ENCODE measurements around the gene MTMR4. TPM values are rescaled to one million over a fixed set of nuclear protein-coding genes. Genes with fewer than 3 reads are reported as not detected.

The MTMR4 gene
- total RNA-seq, 1 experiment from 2014 or later, result 67.2 TPM

DNA sequence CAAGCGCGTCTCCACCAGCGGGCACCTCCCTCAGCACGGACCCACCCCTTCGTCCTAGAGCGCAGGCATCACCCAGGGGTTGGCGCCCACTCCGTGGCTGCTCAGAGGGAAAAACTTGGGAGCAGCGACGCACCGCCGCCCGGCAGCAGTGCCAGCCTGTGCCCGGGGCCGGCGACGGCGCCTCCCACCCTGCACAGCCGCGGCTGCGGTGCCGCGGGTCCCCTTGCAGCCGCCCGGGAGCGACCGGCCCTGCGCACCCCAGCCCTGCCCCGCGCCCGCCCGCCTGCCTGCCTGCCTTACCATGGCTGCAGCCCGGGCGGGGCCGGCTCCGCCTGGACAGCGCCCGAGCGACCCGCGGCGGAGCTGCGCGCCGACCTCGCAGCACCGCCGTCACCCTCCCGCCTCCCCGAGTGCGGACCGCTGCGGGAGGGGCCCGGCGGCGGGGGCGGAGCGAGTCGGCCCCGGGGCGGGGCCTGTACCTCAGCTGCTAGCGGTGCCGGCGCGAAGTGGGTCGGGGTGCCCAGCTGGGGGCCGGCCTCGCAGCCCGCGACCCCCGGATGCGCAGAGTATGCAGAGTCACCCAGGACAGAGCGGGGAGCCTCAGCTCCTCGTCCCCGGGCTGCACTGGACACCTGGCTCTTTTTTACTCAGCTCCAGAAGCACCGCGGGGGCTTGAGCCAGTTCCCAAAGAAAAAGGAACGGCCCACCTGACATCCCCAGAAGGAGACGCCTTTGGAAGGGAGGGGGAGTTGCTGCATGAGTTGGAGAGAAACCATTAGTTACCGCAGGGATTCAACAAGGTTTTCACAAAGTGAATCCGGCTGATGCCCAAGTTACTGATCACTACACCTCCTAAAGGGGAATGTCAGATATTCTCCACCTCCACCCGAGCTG lies 17.5 kb upstream of the MTMR4 start:
- peak overlapping the region; percentile 93 for H2AFZ ChIP-seq (ENCODE audit: low read depth, low read length, poor library complexity, severe bottlenecking)
- intact Hi-C loops (cut with micrococcal nuclease), result no loop called here
- BruUV-seq (replicated peaks), result no TSS peak
- H3K27me3 ChIP-seq (ENCODE audit: insufficient read depth, low read length), result no peaks in the 10 kb centered on the region; the same call in 1 of the 2 replicates
- H3K79me2 ChIP-seq (ENCODE audit: insufficient read depth, low read length), result no peaks in the 10 kb centered on the region
- no peaks in the 10 kb centered on the region for H3K9me2 ChIP-seq (ENCODE audit: insufficient read depth)
- H3K27ac ChIP-seq (ENCODE audit: low read depth, low read length), result peak overlapping the region; percentile 14; the same call in 1 of the 2 replicates
- no peaks in the 10 kb centered on the region for H3K9me3 ChIP-seq (ENCODE audit: control insufficient read depth in 1 of 2, insufficient read depth in 1 of 2, low read depth in 1 of 2, low read length in 2 of 2)
- ChIA-PET CTCF (interaction anchor here (1.1 kb wide), 1 partner anchor 9 kb away, joined by 4 read pairs; no protein-coding TSS in a partner anchor), POLR2A (interaction anchor here (1.3 to 4.6 kb wide), 3 partner anchors 12 to 147 kb away, joined by 3 to 29 read pairs (median 3); no protein-coding TSS in a partner anchor), RAD21 (ENCODE audit: low non-redundant PET in 1 of 2, low total read pairs in 2 of 2, uncharacterized antibody in 2 of 2, unreplicated experiment in 2 of 2) (interaction anchor here in 1 of 2 experiments (0.6 kb wide), 1 partner anchor 178 kb away, joined by 3 read pairs; no protein-coding TSS in a partner anchor)
- peak overlapping the region; percentile 34 to 56 for H3K4me3 ChIP-seq (replicated peaks in 1 of 2; ENCODE audit: low read depth in 1 of 2, low read length in 2 of 2)
- ATAC-seq, result peak; percentile 84
- peak overlapping the region; percentile 33; the same call in 1 of the 2 replicates for H3K9ac ChIP-seq (ENCODE audit: low read length)
- H3K4me2 ChIP-seq (ENCODE audit: low read length), result peak overlapping the region; percentile 84
- TF ChIP-seq EZH2 (IDR thresholded peaks at IDR 0.05) (no peak), POLR2AphosphoS5 (IDR thresholded peaks at IDR 0.05; ENCODE audit: low read depth, low read length) (peak; percentile 43; the same call in 1 of the 2 replicates), POLR2A (IDR thresholded peaks at IDR 0.05; ENCODE audit: borderline replicate concordance, extremely low read depth, insufficient read depth, insufficient read length) (no peak)
- no peak for DNase-seq (ENCODE audit: low read depth, low spot score)
- peaks cover 25 to 46% of the 10 kb centered on the region in 2 experiments for H3K4me1 ChIP-seq (ENCODE audit: control insufficient read depth in 1 of 2, insufficient read depth in 2 of 2, low read length in 2 of 2)
- H3K36me3 ChIP-seq (ENCODE audit: control insufficient read depth in 1 of 2, insufficient read depth in 2 of 2, low read length in 2 of 2), result no peaks in the 10 kb centered on the region
- no peaks in the 10 kb centered on the region for H4K20me1 ChIP-seq (ENCODE audit: insufficient read depth)

- H3K4me3 ChIP-seq (replicated peaks in 1 of 2; ENCODE audit: low read depth in 1 of 2, low read length in 2 of 2), result peak overlapping the region in 1 of 2 experiments; percentile 56; a peak in 2 of 4 replicates
- no peaks in the 10 kb centered on the region for H3K9me3 ChIP-seq (ENCODE audit: control insufficient read depth in 1 of 2, insufficient read depth in 1 of 2, low read depth in 1 of 2, low read length in 2 of 2)
- H3K4me2 ChIP-seq (ENCODE audit: low read length), result peak overlapping the region; percentile 84
- H3K79me2 ChIP-seq (ENCODE audit: insufficient read depth, low read length), result no peaks in the 10 kb centered on the region
- H3K27ac ChIP-seq (ENCODE audit: low read depth, low read length), result no peak overlapping the region
- DNase-seq (ENCODE audit: low read depth, low spot score) (no peak), ATAC-seq (no peak)
- no peaks in the 10 kb centered on the region for H3K9me2 ChIP-seq (ENCODE audit: insufficient read depth)
- RAD21 ChIA-PET (ENCODE audit: low non-redundant PET in 1 of 2, low total read pairs in 2 of 2, uncharacterized antibody in 2 of 2, unreplicated experiment in 2 of 2), result no interaction called here
- H4K20me1 ChIP-seq (ENCODE audit: insufficient read depth), result no peaks in the 10 kb centered on the region
- no peaks in the 10 kb centered on the region for H3K36me3 ChIP-seq (ENCODE audit: control insufficient read depth in 1 of 2, insufficient read depth in 2 of 2, low read length in 2 of 2)
- H3K4me1 ChIP-seq (ENCODE audit: control insufficient read depth in 1 of 2, insufficient read depth in 2 of 2, low read length in 2 of 2), result peaks cover 25 to 38% of the 10 kb centered on the region in 2 experiments
- no peak overlapping the region for H2AFZ ChIP-seq (ENCODE audit: low read depth, low read length, poor library complexity, severe bottlenecking)
- H3K27me3 ChIP-seq (ENCODE audit: insufficient read depth, low read length), result no peaks in the 10 kb centered on the region; the same call in 1 of the 2 replicates
- no peak overlapping the region for H3K9ac ChIP-seq (ENCODE audit: low read length)
- CTCF ChIA-PET, result no interaction called here
- no TSS peak for BruUV-seq (replicated peaks)
- TF ChIP-seq YY1 (IDR thresholded peaks at IDR 0.05; ENCODE audit: extremely low read depth, insufficient replicate concordance, low read depth, low read length), result no peak
- TF ChIP-seq ZFX (IDR thresholded peaks at IDR 0.05), result no peak
- TF ChIP-seq ZNF274 (IDR thresholded peaks at IDR 0.05; ENCODE audit: low read depth, low read length), result no peak
- TF ChIP-seq EZH2 (IDR thresholded peaks at IDR 0.05), result no peak
- no peak for TF ChIP-seq JUND (IDR thresholded peaks at IDR 0.05)
- intact Hi-C loops (cut with micrococcal nuclease), result no loop called here
- POLR2A ChIA-PET, result interaction anchor here (1.3 to 4.6 kb wide), 3 partner anchors 12 to 148 kb away, joined by 3 to 29 read pairs (median 3); no protein-coding TSS in a partner anchor
Observed at GRCh38 chr17:58531122-58531521, 16.7 kb upstream of the MTMR4 start.
